ENCODE data around the gene SNED1. TPM values are rescaled to one million over a fixed set of nuclear protein-coding genes. Genes with fewer than 3 reads are reported as not detected.

SNED1 gene
- total RNA-seq, 1 experiment from 2014 or later, result not detected

DNA sequence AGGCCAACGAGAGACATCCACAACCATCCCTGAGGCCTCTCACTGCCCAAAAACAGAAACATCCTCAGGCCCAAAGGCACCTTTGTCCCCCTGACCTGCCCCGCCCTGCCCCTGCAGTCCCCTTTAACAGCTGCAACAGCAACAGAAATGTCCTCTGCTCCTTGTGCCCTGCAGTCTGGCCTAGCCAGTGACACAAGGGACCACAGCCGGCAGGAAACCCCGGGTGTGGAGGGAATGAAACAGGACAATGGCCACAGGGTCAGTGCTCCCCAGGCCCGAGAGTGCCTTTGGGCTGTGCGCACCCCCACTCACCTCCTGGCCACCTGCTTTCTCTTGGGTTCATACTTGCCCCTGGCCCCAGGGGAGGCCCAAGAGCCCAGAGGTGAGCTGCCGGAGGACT, 35.6 kb downstream of the SNED1 start:
- H3K4me1 ChIP-seq, result no peaks in the 10 kb centered on the region
- DNase-seq, result no peak
- H3K4me3 ChIP-seq (ENCODE audit: low read depth, low read length), result no peak overlapping the region
- H3K9me3 ChIP-seq, result no peaks in the 10 kb centered on the region
- no peaks in the 10 kb centered on the region for H3K4me1 Mint-ChIP-seq (ENCODE audit: low read depth, unreplicated experiment)
- ChIA-PET POLR2A (no interaction called here), CTCF (no interaction called here)
- intact Hi-C loops (cut with micrococcal nuclease; ENCODE audit: unreplicated experiment), result no loop called here
- no peak overlapping the region for H3K27ac Mint-ChIP-seq (ENCODE audit: unreplicated experiment)
- no peaks in the 10 kb centered on the region for H3K27me3 Mint-ChIP-seq (ENCODE audit: insufficient read depth, unreplicated experiment)
- no peaks in the 10 kb centered on the region; the same call in 1 of the 2 replicates for H3K27me3 ChIP-seq (replicated peaks; ENCODE audit: control insufficient read depth, insufficient read depth, low read length)
- no peak overlapping the region for H3K4me3 Mint-ChIP-seq (ENCODE audit: unreplicated experiment)
- H3K36me3 Mint-ChIP-seq (ENCODE audit: insufficient read depth, unreplicated experiment), result no peaks in the 10 kb centered on the region
- TF ChIP-seq, protein P1, sequence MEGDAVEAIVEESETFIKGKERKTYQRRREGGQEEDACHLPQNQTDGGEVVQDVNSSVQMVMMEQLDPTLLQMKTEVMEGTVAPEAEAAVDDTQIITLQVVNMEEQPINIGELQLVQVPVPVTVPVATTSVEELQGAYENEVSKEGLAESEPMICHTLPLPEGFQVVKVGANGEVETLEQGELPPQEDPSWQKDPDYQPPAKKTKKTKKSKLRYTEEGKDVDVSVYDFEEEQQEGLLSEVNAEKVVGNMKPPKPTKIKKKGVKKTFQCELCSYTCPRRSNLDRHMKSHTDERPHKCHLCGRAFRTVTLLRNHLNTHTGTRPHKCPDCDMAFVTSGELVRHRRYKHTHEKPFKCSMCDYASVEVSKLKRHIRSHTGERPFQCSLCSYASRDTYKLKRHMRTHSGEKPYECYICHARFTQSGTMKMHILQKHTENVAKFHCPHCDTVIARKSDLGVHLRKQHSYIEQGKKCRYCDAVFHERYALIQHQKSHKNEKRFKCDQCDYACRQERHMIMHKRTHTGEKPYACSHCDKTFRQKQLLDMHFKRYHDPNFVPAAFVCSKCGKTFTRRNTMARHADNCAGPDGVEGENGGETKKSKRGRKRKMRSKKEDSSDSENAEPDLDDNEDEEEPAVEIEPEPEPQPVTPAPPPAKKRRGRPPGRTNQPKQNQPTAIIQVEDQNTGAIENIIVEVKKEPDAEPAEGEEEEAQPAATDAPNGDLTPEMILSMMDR (IDR thresholded peaks at IDR 0.05; ENCODE audit: insufficient read depth in 1 of 2, low read depth in 1 of 2, low read length in 1 of 2, severe bottlenecking in 1 of 2, unreplicated experiment in 1 of 2), result no peak
- no peaks in the 10 kb centered on the region for H3K36me3 ChIP-seq (ENCODE audit: control insufficient read depth, insufficient read depth, low read length)
- no peaks in the 10 kb centered on the region for H3K9me3 Mint-ChIP-seq (ENCODE audit: unreplicated experiment)
- BruUV-seq (replicated peaks), result no TSS peak

DNA sequence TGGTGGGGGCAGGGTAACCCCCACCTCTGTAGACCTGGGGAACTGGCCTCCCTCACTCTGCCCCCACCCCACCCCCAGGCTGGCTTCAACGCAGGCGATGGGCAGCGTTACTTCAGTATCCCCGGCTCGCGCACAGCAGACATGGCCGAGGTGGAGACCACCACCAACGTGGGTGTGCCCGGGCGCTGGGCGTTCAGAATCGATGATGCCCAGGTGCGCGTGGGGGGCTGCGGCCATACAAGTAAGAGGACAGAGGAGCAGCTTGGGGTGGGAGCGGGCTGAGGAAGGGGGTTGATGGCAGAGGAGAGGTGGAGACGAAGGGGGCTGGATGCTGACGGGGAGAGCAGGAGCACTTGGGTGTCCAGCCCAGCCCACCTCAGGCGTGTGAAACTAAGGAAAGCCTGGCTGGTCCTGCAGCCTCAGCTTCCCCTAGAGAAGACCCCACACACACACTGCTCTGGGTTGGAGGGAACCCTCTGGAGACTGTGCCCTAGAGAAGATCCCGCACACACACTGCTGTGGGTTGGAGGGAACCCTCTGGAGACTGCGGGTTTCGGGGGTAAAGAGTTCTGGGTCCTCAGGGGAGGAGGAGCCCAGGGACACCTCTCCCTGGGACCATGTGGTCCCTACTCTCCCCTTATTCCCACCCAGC, 36.2 kb downstream of the SNED1 start:
- no TSS peak for BruUV-seq (replicated peaks)
- H3K27me3 Mint-ChIP-seq (ENCODE audit: insufficient read depth, unreplicated experiment), result no peaks in the 10 kb centered on the region
- CTCF ChIA-PET, result no interaction called here

DNA sequence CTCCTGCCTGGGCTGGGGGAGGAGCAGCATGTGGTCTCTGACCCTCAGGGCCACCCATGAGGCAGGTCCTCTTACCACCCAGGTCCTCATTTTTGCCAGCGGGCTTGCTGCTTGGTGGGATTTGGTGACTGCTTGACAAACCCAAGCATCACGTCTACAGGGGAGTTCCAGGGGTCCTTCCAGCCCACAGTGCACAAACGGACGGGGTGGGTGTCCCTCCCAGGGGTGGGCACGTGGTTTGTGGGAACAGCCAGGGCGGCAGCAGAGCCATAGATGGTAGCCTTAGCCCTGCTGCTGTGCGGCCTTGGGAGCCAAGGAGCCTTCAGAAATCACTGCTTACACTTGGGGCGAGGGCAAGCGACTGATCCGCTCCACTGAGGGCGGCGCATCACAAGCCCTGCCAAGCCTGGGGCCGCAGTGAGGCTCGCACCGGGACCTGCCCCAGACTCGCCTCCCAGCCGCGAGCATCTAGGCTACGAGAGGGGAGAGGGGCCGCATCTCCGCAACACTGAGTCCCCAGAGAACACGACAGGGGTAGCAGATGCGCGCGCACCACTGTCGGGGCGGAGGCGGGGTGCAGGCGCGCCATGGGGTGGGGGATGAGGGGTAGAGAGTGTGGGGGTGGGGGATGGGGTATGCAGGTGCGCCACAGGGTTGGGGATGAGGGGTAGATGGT, 36.9 kb downstream of the SNED1 start:
- Mint-ChIP-seq H3K27ac (ENCODE audit: unreplicated experiment) (no peak overlapping the region), H3K36me3 (ENCODE audit: insufficient read depth, unreplicated experiment) (no peaks in the 10 kb centered on the region), H3K27me3 (ENCODE audit: insufficient read depth, unreplicated experiment) (no peaks in the 10 kb centered on the region), H3K4me3 (ENCODE audit: unreplicated experiment) (no peak overlapping the region), H3K4me1 (ENCODE audit: low read depth, unreplicated experiment) (no peaks in the 10 kb centered on the region), H3K9me3 (ENCODE audit: unreplicated experiment) (no peaks in the 10 kb centered on the region)
- no TSS peak for BruUV-seq (replicated peaks)
- no peak overlapping the region for H3K4me3 ChIP-seq (ENCODE audit: low read depth, low read length)
- TF ChIP-seq, protein P1 (IDR thresholded peaks at IDR 0.05; ENCODE audit: insufficient read depth in 1 of 2, low read depth in 1 of 2, low read length in 1 of 2, severe bottlenecking in 1 of 2, unreplicated experiment in 1 of 2), result no peak
- POLR2A ChIA-PET, result no interaction called here
- H3K4me1 ChIP-seq, result no peaks in the 10 kb centered on the region
- no peak for DNase-seq
- H3K36me3 ChIP-seq (ENCODE audit: control insufficient read depth, insufficient read depth, low read length), result no peaks in the 10 kb centered on the region
- no peaks in the 10 kb centered on the region; the same call in 1 of the 2 replicates for H3K27me3 ChIP-seq (replicated peaks; ENCODE audit: control insufficient read depth, insufficient read depth, low read length)
- intact Hi-C loops (cut with micrococcal nuclease; ENCODE audit: unreplicated experiment), result no loop called here
- no peaks in the 10 kb centered on the region for H3K9me3 ChIP-seq
- CTCF ChIA-PET, result no interaction called here

More for the DNA sequence above, 36.2 kb downstream of the SNED1 start:
- Histone ChIP-seq H3K27me3 (replicated peaks; ENCODE audit: control insufficient read depth, insufficient read depth, low read length) (no peaks in the 10 kb centered on the region; the same call in 1 of the 2 replicates), H3K4me1 (no peaks in the 10 kb centered on the region), H3K4me3 (ENCODE audit: low read depth, low read length) (no peak overlapping the region), H3K9me3 (no peaks in the 10 kb centered on the region), H3K36me3 (ENCODE audit: control insufficient read depth, insufficient read depth, low read length) (no peaks in the 10 kb centered on the region)
- no peaks in the 10 kb centered on the region for H3K9me3 Mint-ChIP-seq (ENCODE audit: unreplicated experiment)
- TF ChIP-seq, protein P1 (IDR thresholded peaks at IDR 0.05; ENCODE audit: insufficient read depth in 1 of 2, low read depth in 1 of 2, low read length in 1 of 2, severe bottlenecking in 1 of 2, unreplicated experiment in 1 of 2), result no peak
- H3K4me1 Mint-ChIP-seq (ENCODE audit: low read depth, unreplicated experiment), result no peaks in the 10 kb centered on the region
- POLR2A ChIA-PET, result no interaction called here
- no peak overlapping the region for H3K27ac Mint-ChIP-seq (ENCODE audit: unreplicated experiment)
- no peak for DNase-seq
- intact Hi-C loops (cut with micrococcal nuclease; ENCODE audit: unreplicated experiment), result no loop called here
- no peak overlapping the region for H3K4me3 Mint-ChIP-seq (ENCODE audit: unreplicated experiment)
- no peaks in the 10 kb centered on the region for H3K36me3 Mint-ChIP-seq (ENCODE audit: insufficient read depth, unreplicated experiment)
